ENCODE data around the gene ZFAND6. TPM values are rescaled to one million over a fixed set of nuclear protein-coding genes. Genes with fewer than 3 reads are reported as not detected.

The ZFAND6 gene
- total RNA-seq, 1 experiment from 2014 or later = 89.7 TPM

- Histone ChIP-seq H2BK120ac (ENCODE audit: low read depth, low read length, poor library complexity, severe bottlenecking) (no peak overlapping the region), H3K14ac (ENCODE audit: insufficient read depth, low read length) (no peak overlapping the region), H3K27ac (ENCODE audit: insufficient read length, low read depth, low read length) (no peak overlapping the region), H2BK12ac (ENCODE audit: insufficient read length, low read depth, low read length) (no peak overlapping the region), H4K5ac (ENCODE audit: insufficient read length, low read depth, low read length) (no peak overlapping the region), H3K4ac (ENCODE audit: low read depth, low read length) (no peak overlapping the region), H3K9me3 (ENCODE audit: control insufficient read depth, low read depth, low read length) (no peaks in the 10 kb centered on the region), H4K8ac (replicated peaks; ENCODE audit: insufficient read length, low read depth, low read length) (no peak overlapping the region), H2AK5ac (ENCODE audit: insufficient read length, low read length) (no peak overlapping the region), H2BK5ac (ENCODE audit: insufficient read length, low read length) (no peak overlapping the region), H3K18ac (ENCODE audit: insufficient read length, low read depth, low read length) (no peak overlapping the region), H3K23me2 (ENCODE audit: insufficient read length, low read depth, low read length, poor library complexity, severe bottlenecking) (no peaks in the 10 kb centered on the region), H3K56ac (ENCODE audit: insufficient read length, low read depth, low read length) (no peak overlapping the region), H3K4me2 (ENCODE audit: insufficient read depth, insufficient read length, low read length) (no peak overlapping the region), H3K79me2 (ENCODE audit: insufficient read depth, low read length) (no peaks in the 10 kb centered on the region), H2BK20ac (ENCODE audit: low read depth, low read length, poor library complexity, severe bottlenecking) (no peak overlapping the region), H2BK15ac (ENCODE audit: low read depth, low read length) (no peak overlapping the region), H3K9ac (ENCODE audit: extremely low read depth, insufficient read length, low read length) (no peak overlapping the region), H3K23ac (ENCODE audit: insufficient read length, low read depth, low read length) (no peak overlapping the region), H3T11ph (ENCODE audit: low read length) (no peak overlapping the region), H4K91ac (ENCODE audit: insufficient read length, low read depth, low read length) (no peak overlapping the region), H2AFZ (ENCODE audit: low read length) (no peak overlapping the region), H4K20me1 (ENCODE audit: control insufficient read depth, insufficient read depth, insufficient read length) (peaks cover 4% of the 10 kb centered on the region), H3K4me1 (ENCODE audit: insufficient read depth, low read length) (no peaks in the 10 kb centered on the region), H3K79me1 (ENCODE audit: insufficient read depth, low read depth, low read length, poor library complexity, severe bottlenecking) (no peaks in the 10 kb centered on the region), H3K27me3 (ENCODE audit: insufficient read depth, low read length) (no peaks in the 10 kb centered on the region)
- WGBS (ENCODE audit: extremely low coverage, insufficient read length, low lambda C conversion rate) = no CpG with 5 or more reads among the region's 12 CpGs
- H3K27ac Mint-ChIP-seq = no peak overlapping the region
- H3K36me3 Mint-ChIP-seq (ENCODE audit: insufficient read depth in 1 of 3, low read depth in 3 of 3) = peaks cover 10 to 28% (median 17%) of the 10 kb centered on the region in 3 experiments; a peak in 6 of 7 replicates
- no peaks in the 10 kb centered on the region for H3K27me3 Mint-ChIP-seq (ENCODE audit: low read depth)
- H3K4me3 Mint-ChIP-seq = no peak overlapping the region
- no peaks in the 10 kb centered on the region for H3K9me3 Mint-ChIP-seq
- no peak for TF ChIP-seq CTCF (conservative IDR thresholded peaks at IDR 0.05)
- DNase-seq = no peak
- no peaks in the 10 kb centered on the region for H3K4me1 Mint-ChIP-seq
Observed at GRCh38 chr15:80169768-80170357, 110.4 kb downstream of the ZFAND6 start.

Data from H9 (cell line).